Stimulated activated CD8-positive, alpha-beta memory T cell treated with anti-CD3 and anti-CD28 coated beads, Interleukin-12 subunit alpha, Interleukin-12 subunit beta, amount 100 ng/mL, for 4 hours (primary cell): ENCODE data around the gene MACROD2.
"Not testable (repeated sequence)": the region's sequence is repeated elsewhere in the genome, so short reads cannot be mapped to it uniquely, and the experiment has no call there.

Experiments
- DNase-seq: peaks from one replicate; pipeline ENCODE4 v3.0.0-alpha.2; 2020; ENCODE audit warnings: low read depth

Gene MACROD2

DNA sequence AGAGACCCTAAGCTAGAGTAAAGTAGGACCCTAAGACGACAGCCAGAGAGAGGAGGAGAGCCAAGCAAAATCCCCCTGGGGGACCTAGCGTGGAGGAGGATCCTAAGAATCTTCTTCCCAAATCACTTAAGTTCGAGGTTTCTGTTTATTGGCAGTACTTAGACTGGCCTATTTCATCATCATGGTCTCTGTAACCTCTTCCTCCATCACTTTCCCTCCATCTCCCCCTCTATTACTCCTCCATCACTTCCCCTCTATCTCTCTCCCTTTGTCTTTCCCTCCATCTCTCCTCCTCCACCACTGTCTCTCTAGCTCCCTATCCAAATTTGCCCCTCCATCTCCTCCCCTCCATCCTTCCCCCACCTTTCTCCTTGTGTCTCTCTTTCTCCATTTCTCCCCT is 1175.7 kb downstream of the MACROD2 start:
- no peak for DNase-seq

GRCh38 chr20:15176929-15177328 is 1181.6 kb downstream of the MACROD2 start:
- DNase-seq: no peak

DNA sequence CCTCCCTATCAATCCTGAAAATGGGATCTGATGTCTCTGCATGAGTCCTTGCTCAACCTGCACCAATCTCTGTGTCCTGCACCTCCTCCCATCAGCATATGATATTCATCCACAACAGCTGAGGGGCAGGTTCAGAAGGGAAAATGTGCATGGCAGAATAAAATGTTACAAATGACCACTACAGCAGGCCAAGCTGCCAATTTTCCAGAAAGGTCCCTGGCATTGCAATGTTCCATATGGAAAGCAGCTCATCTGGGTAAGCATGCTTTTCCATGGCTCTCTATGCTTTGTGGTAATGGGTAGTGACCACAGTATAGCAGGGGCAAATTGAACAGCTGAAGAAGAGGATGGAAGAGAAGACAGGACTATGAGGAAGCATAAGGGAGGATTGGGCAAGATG is 1183.3 kb downstream of the MACROD2 start:
- DNase-seq: no peak

- no peak for DNase-seq
Measured at GRCh38 chr20:15179381-15179780, 1184.1 kb downstream of the MACROD2 start.

DNA sequence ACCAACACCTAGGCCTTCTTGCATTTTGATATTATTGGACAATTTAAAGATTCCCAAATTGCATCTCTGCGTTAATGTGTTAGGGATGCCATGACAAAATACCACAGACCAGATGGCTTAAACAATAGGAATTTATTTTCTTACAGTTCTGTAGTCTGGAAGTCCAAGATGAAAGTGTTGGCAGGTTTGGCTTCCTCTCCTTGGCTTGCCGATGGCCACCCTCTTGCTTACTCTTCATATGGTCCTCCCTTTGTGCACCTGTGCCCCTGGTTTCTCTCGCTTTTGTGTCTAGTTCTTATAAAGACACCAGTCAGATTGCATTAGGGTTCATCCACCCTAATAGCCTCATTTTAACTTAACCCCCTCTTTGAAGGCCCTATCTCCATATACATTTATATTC is 1184.5 kb downstream of the MACROD2 start:
- DNase-seq: no peak

GRCh38 chr20:15185322-15185721 is 1190.0 kb downstream of the MACROD2 start:
- no peak for DNase-seq

- DNase-seq: no peak
Measured at GRCh38 chr20:15185913-15186312, 1190.6 kb downstream of the MACROD2 start.

DNA sequence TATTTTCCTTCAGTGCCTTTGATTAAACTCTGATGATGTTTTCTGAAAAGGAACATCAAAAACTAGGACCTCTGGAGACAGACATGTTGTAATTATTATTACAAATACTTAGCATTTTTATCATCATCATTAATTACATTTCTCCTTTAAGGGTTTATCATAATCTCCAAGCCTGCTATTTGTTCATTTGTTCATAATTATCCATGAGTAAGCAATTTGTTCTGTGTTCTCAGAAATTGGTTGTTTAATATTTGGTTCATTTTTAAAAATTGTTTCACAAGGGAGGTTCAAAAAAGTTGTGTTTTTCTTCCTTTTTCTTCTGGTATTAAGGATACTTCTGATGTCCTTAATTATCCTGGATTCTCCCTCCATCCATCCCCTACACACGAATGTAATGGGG is 1192.3 kb downstream of the MACROD2 start:
- no peak for DNase-seq

GRCh38 chr20:15188415-15188814 is 1193.1 kb downstream of the MACROD2 start:
- DNase-seq: no peak

- no peak for DNase-seq
Measured at GRCh38 chr20:15191082-15191723, 1195.9 kb downstream of the MACROD2 start.

DNA sequence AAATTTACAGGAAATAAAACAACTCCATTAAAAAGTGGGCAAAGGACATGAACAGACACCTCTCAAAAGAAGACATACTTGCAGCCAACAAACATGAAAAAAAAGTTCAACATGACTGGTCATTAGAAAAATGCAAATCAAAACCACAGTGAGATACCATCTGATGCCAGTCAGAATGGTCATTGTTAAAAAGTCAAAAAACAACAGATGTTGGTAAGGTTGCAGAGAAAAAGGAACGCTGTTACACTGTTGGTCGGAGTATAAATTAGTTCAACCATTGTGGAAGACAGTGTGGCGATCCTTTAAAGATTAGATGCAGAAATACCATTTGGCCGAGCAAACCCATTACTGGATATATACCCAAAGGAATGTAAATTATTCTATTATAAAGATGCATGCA is 1200.1 kb downstream of the MACROD2 start:
- no peak for DNase-seq

- no peak for DNase-seq
Measured at GRCh38 chr20:15196547-15197255, 1201.4 kb downstream of the MACROD2 start.

DNA sequence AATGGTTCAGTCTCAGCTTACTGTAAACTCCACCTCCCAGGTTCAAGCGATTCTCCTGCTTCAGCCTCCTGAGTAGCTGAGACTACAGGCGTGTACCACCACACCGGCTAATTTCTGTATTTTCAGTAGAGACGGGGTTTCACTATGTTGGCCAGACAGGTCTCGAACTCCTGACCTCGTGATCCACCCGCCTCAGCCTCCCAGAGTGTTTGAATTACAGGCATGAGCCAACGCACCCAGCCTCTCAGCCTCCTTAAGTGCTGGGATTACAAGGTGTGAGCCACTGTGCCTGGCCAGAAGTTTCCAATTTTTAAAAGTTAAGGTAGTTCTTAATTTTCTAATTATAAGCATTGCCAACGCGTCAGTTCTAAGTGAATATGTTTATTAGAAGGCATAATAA is 1202.7 kb downstream of the MACROD2 start:
- not testable (repeated sequence) for DNase-seq

DNA sequence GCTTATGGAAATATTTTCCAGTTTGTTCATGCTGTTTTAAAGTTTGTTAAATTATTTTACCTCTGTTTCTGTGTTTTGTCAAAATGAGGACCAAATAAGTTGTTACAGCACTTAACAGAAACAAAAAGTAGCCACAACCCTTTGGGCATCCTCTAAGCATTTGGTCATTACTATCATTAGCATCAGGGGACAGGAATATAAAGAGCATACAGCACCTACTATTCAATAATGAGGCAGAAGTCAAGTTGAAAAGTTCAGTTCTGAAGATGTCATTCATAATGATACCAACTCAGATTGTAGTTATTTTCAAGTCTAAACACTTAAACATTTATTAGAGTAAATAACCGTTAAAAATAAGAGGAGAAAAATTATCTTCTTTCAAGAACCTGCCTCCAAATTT is 1204.4 kb downstream of the MACROD2 start:
- no peak for DNase-seq

DNA sequence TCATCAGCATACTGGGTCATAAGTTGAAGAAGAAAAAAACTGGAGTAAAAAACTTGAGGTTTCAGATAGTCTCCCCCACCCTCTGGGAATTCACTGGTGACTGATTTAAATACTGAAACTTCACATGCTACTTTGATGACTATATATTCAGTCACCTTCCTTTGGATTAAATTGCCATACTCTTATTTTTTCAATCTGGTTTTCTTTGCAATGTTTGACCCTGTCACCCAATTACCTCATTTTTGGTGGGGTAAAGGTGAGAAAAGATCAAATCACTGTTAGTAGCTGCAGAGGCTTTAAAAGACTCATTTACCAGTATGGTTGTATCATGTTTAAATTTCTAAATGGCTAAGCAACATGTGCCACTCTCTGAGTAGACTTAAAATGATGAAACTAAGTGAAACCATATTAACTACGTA is 1204.8 kb downstream of the MACROD2 start:
- DNase-seq: no peak

DNA sequence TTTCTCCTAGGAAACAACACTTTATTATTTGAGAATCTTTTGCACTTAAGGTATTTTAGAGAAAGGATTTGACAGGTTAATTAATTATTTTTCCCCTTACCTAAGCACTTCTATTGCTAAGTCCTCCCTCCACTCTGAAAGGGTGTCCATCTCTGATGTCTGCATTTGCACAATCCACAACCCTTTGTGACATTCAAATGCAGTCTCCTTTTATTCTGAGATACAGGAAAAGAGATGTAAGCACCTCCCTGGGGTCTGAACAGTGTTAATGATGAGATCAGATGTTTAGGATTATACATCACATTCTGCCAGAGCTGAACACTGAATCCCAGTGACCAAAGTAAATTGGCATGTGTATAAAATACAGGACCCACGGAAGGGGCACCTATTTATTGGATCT is 1206.3 kb downstream of the MACROD2 start:
- DNase-seq: no peak

- DNase-seq: no peak
Measured at GRCh38 chr20:15204234-15204633, 1208.9 kb downstream of the MACROD2 start.

DNA sequence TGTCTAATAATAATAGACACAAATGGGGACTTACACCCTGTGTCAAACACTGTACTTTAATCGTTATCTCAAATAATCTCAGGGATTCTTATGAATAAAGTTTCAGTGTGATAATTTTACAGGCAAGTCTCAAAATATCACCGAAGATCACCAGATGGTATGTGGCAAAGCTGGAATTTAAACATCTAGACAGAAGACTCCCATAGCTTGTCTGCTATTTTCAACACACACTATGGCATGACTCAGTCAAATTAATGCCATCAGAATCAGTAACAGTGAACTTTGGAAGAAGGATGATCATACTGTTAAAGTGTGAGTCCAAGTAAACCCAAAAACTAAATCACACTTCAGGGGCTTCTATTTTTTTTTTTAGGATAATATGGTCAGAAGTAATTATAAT is 1209.7 kb downstream of the MACROD2 start:
- DNase-seq: no peak

DNA sequence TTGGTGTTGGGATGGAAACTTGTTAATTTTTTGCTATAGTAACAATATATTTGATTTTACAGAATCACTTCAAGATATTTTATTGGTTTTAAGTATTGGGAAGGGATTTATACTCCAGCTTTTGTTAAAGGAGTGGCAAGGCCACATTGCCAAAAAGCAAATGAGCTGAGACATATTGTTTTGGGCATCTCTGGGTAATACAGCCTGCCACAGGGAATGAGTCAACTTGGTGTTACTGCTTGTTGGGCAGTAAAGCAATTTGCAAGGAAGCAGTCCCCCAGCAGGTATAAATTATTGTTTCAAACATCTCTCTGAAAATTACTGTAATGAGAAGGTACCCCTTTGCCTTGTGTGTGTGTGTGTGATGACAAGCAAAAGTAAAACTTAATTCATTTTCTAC is 1210.4 kb downstream of the MACROD2 start:
- no peak for DNase-seq

DNA sequence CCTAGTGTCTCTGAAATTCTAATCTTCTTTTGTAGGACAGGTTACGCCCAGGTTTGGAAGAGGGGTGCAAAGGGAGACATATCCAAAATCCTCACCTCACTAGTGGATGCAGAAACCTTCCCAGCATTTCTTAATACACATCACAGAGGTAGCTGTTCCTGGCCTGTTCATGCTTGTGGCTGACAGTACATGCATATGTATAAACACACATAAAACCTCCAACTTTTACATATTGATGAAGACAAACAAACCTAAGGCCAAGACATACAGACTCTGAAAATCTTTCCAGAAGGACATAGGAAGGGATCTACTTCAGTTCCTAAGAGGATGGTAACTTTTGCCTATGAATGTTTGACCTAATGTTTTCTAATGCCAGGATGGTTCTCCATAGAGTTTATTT is 1214.2 kb downstream of the MACROD2 start:
- DNase-seq: no peak

- no peak for DNase-seq
Measured at GRCh38 chr20:15214051-15214450, 1218.7 kb downstream of the MACROD2 start.

GRCh38 chr20:15220009-15220656 is 1224.8 kb downstream of the MACROD2 start:
- no peak for DNase-seq

- DNase-seq: no peak
Measured at GRCh38 chr20:15220778-15221565, 1225.7 kb downstream of the MACROD2 start.
